ENCODE results near the gene CDH22.

Gene CDH22

GRCh38 chr20:46211331-46211722, 97.0 kb downstream of the CDH22 start:
- no peak for DNase-seq

GRCh38 chr20:46210672-46211330, 97.5 kb downstream of the CDH22 start:
- no peak for DNase-seq

GRCh38 chr20:46209930-46210671, 98.2 kb downstream of the CDH22 start:
- no peak for DNase-seq

- DNase-seq = no peak
Observed at GRCh38 chr20:46207793-46208192, 100.5 kb downstream of the CDH22 start.

- DNase-seq = no peak
Observed at GRCh38 chr20:46206992-46207549, 101.2 kb downstream of the CDH22 start.

- peak; percentile 12 for DNase-seq
Observed at GRCh38 chr20:46206025-46206424, 102.3 kb downstream of the CDH22 start.

- DNase-seq = peak; percentile 6
Observed at GRCh38 chr20:46205349-46205748, 102.9 kb downstream of the CDH22 start.

GRCh38 chr20:46204594-46205186, 103.6 kb downstream of the CDH22 start:
- peak; percentile 16 for DNase-seq

GRCh38 chr20:46203510-46203837, 104.8 kb downstream of the CDH22 start:
- no peak for DNase-seq

GRCh38 chr20:46202766-46203509, 105.4 kb downstream of the CDH22 start:
- DNase-seq = no peak

- DNase-seq = no peak
Observed at GRCh38 chr20:46200582-46201570, 107.4 kb downstream of the CDH22 start.

- DNase-seq = peak; percentile 11
Observed at GRCh38 chr20:46199198-46199597, 109.1 kb downstream of the CDH22 start.

GRCh38 chr20:46196990-46197389, 111.3 kb downstream of the CDH22 start:
- DNase-seq = no peak

GRCh38 chr20:46195264-46196036, 112.8 kb downstream of the CDH22 start:
- no peak for DNase-seq

GRCh38 chr20:46194409-46194808, 113.9 kb downstream of the CDH22 start:
- DNase-seq = no peak

- DNase-seq = no peak
Observed at GRCh38 chr20:46192376-46192944, 115.8 kb downstream of the CDH22 start.

GRCh38 chr20:46191611-46192010, 116.7 kb downstream of the CDH22 start:
- no peak for DNase-seq

GRCh38 chr20:46191168-46191540, 117.1 kb downstream of the CDH22 start:
- DNase-seq = no peak

- no peak for DNase-seq
Observed at GRCh38 chr20:46190478-46191167, 117.7 kb downstream of the CDH22 start.

GRCh38 chr20:46188866-46189541, 119.3 kb downstream of the CDH22 start:
- DNase-seq = no peak

Data from CD4-positive, alpha-beta T cell treated with Interleukin-17A for 1 hour (primary cell).